A549 (cell line): ENCODE measurements around the gene WWP2. TPM values are rescaled to one million over a fixed set of nuclear protein-coding genes. Genes with fewer than 3 reads are reported as not detected.
"Not testable (repeated sequence)": the region's sequence is repeated elsewhere in the genome, so short reads cannot be mapped to it uniquely, and the experiment has no call there.

Experiments used
- ATAC-seq, 2 experiments: fragments of 200-7000 bp in 1 of 2; fragments of >200 bp in 1 of 2; cut with Nextera tagmentation in 1 of 2; cut with Tn5 transposase in 1 of 2; 3 replicates each; pipeline versions ENCODE4 v1.8.0 to v1.9.1; 2018 to 2020; ENCODE audit warnings: mild to moderate bottlenecking in 1 of 2, moderate library complexity in 1 of 2
- CTCF ChIA-PET: fragments of 300-600 bp; sonication (Branson Sonifier 250); formaldehyde crosslinking; extraction: SDS; loops from one replicate; lab custom pipeline; 2021; ENCODE audit warnings: antibody characterized with exemption, inconsistent platforms; lab: Yijun Ruan, JAX
- POLR2A ChIA-PET: fragments of 350-600 bp; formaldehyde crosslinking; extraction: SDS; loops from one replicate; lab custom pipeline; 2021; ENCODE audit warnings: antibody characterized with exemption, inconsistent platforms; lab: Yijun Ruan, JAX
- DNase-seq, 2 experiments: peaks; one replicate each; pipeline versions ENCODE4 v3.0.0 to v3.0.0-alpha.2; 2011 to 2016; ENCODE audit warnings: low read depth in 1 of 2, low spot score in 1 of 2
- FAIRE-seq: peaks from 2 replicates; lab custom pipeline; 2011; peaks lifted over from hg19 to GRCh38; lab: Jason Lieb, UNC
- H3K27ac ChIP-seq, 2 experiments: fragments of >200 bp; sonication (Bioruptor Twin); formaldehyde crosslinking; 3 replicates each; pipeline ENCODE4 v1.5.1; 2016 to 2017
- H3K4me1 ChIP-seq: fragments of >200 bp; sonication (Bioruptor Twin); formaldehyde crosslinking; 3 replicates; pipeline ENCODE4 v1.6.1; 2016
- H3K4me2 ChIP-seq: fragments of >200 bp; sonication (Bioruptor Twin); formaldehyde crosslinking; 3 replicates; pipeline ENCODE4 v1.6.1; 2016
- H3K4me3 ChIP-seq: fragments of >200 bp; sonication (Bioruptor Twin); formaldehyde crosslinking; 3 replicates; pipeline ENCODE4 v1.5.1; 2016
- H3K9me3 ChIP-seq: fragments of >200 bp; sonication (Bioruptor Twin); formaldehyde crosslinking; 3 replicates; pipeline ENCODE4 v1.6.1; 2016
- POLR2A ChIP-seq: IDR thresholded peaks from 2 replicates; pipeline ENCODE4 v1.6.1; 2012; ENCODE audit warnings: mild to moderate bottlenecking, low read length
- WGBS: methylation state at CpG from one replicate; pipeline ENCODE4 v1.1.6; 2017; ENCODE audit errors: missing lambda C conversion rate; 5-methylcytosine and 5-hydroxymethylcytosine counted together
- polyA plus RNA-seq, 4 experiments: library from polyadenylated mRNA; depleted of rRNA in 3 of 4; stranded (reverse); fragments of >200 nt; fragmentation: RNase III in 1 of 4; extraction: RNeasy Plus Mini Kit Qiagen cat#74134 plus additional on column Dnase treatment in 1 of 4; gene quantifications; 2 replicates in 3 of 4; 3 replicates in 1 of 4; pipeline ENCODE4 v1.2.3, GENCODE V29; 2011 to 2017
- small RNA-seq, 6 experiments: library from RNA; depleted of rRNA; stranded (forward); fragments of <200 nt; gene quantifications; one replicate each; pipeline ENCODE3, GENCODE V24; 2012

Gene WWP2
- polyA plus RNA-seq, 2 of the 4 experiments (the other 2 are of a cell fraction) = 16.1 to 16.2 TPM

DNA sequence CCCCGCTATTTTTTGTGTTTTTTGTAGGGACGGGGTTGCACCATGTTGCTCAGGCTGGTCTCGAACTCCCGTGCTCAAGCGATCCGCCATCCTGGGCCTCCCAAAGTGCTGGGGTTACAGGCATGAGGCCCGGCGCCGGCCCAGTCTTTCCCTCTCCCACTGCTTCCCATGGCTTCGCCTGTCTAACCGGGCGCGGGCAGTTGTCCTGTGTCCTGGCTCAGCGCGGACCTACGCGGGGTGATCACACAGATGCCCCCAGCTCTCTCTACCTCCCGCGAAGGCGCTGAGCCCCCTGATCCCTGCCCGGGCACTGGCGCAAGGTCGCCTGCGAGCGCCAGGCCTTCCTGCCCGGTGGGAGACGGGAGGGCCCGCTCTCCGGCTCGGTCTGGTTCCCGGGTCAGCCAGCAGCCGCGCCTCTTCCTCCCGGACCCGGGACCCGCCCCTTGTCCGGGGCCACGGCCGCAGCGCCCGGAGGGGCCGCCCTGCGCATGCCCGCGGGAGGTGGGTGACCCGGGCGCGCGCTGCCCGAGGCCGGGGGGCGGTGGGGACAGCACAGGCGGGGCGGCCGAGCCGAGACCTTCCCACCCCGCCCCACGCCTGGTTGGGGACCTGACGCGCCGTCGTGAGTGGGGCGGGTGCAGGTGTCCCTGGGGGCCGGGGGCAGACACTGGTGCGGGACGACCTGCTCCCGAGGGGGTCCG lies 203.0 kb downstream of the WWP2 start:
- FAIRE-seq, CTCF ChIA-PET, H3K4me1 ChIP-seq, POLR2A ChIA-PET, H3K9me3 ChIP-seq: not testable (repeated sequence)
- DNase-seq = peak; percentile 17 to 30
- Histone ChIP-seq H3K27ac (peak overlapping the region; percentile 68 to 86), H3K4me3 (peak overlapping the region; percentile 42), H3K4me2 (peak overlapping the region; percentile 71)
- TF ChIP-seq POLR2A = peak; percentile 33
- ATAC-seq = peak; percentile 78 to 93
- 77% methylated on average over 13 of the region's 68 CpGs for WGBS

DNA sequence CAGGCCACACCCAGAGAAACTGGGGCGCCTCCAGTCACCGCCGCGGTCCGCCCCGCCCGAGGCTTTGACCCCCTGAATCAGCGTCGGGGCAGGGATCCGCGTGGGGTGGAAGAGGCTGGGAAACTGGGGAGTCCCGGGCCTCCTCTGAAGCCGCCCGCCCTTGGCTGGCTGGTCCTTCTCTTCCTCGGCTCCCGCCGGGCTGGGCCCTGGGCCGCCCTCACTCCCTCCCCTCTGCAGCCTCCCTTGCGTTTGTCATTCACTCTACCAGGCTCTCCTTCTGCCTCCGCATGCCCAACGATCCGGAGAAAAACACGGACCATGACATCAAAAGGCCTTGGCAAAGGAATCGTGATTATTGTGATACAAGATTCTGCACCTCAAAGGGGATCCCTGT lies 203.5 kb downstream of the WWP2 start:
- CTCF ChIA-PET, FAIRE-seq, H3K4me1 ChIP-seq, POLR2A ChIA-PET, DNase-seq, H3K9me3 ChIP-seq: not testable (repeated sequence)
- ATAC-seq = peak; percentile 3 to 10; a peak in 2 of 6 replicates
- WGBS = 86% methylated on average over 5 of the region's 24 CpGs
- peak overlapping the region; percentile 68 to 86; a peak in 5 of 6 replicates for H3K27ac ChIP-seq
- H3K4me2 ChIP-seq = peak overlapping the region; percentile 71
- peak overlapping the region; percentile 42 for H3K4me3 ChIP-seq

DNA sequence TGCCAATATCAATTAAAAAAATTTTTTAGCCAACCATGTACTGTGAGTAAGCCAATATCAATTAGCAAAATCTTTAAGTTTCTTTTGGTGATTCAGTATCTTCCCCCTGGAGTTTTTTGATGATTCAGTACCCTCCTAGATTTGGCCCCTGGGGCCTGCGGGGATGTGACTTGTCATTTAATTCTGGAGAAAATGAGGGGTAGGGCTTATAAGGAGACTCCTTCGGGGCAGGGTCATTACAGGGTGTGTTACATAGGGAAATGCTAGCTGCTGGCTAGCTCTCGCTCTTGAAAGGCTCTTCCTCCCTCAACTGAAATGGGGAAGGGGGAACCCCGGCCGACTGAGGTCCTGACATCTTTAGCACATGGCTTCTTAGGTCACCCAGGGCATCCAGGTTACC lies 205.6 kb downstream of the WWP2 start:
- FAIRE-seq, DNase-seq, H3K4me3 ChIP-seq, CTCF ChIA-PET, H3K4me2 ChIP-seq, H3K27ac ChIP-seq, ATAC-seq, H3K4me1 ChIP-seq, H3K9me3 ChIP-seq, POLR2A ChIA-PET: not testable (repeated sequence)
- no CpG with 5 or more reads among the region's 5 CpGs for whole genome bisulfite sequencing

DNA sequence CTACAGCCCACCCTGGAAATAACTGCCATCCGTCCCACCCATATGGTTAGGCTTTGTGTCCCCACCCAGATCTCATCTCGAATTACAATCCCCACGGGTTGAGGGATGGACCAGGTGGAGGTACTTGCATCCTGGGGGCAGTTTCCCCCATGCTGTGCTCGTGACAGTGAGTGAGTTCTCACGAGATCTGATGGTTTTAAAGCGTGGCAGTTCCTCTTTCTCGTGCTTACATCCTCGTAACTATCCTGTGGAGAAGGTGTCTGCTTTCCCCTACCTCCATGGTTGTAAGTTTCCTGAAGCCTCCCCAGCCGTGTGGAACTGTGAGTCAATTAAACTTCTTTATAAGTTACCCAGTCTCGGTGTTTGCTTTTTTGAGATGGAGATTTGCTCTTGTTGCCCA lies 206.0 kb downstream of the WWP2 start:
- WGBS = no CpG with 5 or more reads among the region's 10 CpGs
- H3K4me1 ChIP-seq, H3K9me3 ChIP-seq, H3K4me2 ChIP-seq, POLR2A ChIA-PET, H3K27ac ChIP-seq, DNase-seq, ATAC-seq, CTCF ChIA-PET, FAIRE-seq, H3K4me3 ChIP-seq: not testable (repeated sequence)

DNA sequence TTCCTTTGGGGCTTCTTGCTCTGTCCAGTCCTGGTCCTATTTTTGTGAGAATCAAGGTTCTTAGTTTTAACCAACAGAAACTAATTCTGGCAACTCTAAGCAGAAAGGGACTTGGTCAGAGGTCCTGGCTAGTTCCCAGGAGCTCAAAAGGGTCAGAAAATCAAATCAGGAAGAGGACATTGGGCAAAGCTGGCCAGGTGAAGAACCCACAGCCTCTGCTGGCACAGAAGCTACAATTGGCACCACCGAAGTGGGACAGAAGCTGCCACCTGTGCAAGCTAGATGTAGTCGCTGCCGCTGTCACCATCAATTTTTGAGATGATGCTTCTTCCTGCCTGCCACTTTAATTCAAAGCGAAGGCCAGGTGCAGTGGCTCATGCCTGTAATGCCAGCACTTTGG lies 207.5 kb downstream of the WWP2 start:
- FAIRE-seq, H3K9me3 ChIP-seq, CTCF ChIA-PET, POLR2A ChIA-PET, H3K4me2 ChIP-seq, DNase-seq, H3K4me1 ChIP-seq, ATAC-seq, H3K27ac ChIP-seq, H3K4me3 ChIP-seq: not testable (repeated sequence)
- WGBS = 100% methylated on average over 1 of the region's 4 CpGs

DNA sequence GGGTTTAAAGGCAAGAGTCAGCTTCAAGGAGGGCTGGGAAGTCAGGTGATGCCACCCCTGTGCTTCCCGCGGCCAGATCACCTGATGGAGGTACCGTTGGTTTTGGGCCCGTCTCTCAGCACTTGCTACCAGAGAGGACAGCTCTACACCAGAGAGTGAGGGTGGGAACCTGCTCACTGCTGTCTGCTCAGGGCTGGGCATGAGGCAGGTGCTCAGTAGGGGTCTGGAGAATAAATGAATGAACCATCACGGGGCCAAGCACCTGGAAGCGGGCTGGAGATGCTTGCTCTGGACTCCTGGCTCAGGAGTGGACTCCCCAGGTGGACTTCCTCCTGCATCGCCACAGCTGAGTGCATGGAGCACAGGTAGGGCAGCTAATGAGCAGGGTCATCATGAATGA lies 210.0 kb downstream of the WWP2 start:
- H3K9me3 ChIP-seq, H3K4me3 ChIP-seq, H3K27ac ChIP-seq, FAIRE-seq, DNase-seq, CTCF ChIA-PET, H3K4me1 ChIP-seq, POLR2A ChIA-PET, H3K4me2 ChIP-seq: not testable (repeated sequence)
- 83% methylated on average over 5 of the region's 7 CpGs for WGBS
- ATAC-seq = peak in 1 of 2 experiments; percentile 56; a peak in 1 of 6 replicates

DNA sequence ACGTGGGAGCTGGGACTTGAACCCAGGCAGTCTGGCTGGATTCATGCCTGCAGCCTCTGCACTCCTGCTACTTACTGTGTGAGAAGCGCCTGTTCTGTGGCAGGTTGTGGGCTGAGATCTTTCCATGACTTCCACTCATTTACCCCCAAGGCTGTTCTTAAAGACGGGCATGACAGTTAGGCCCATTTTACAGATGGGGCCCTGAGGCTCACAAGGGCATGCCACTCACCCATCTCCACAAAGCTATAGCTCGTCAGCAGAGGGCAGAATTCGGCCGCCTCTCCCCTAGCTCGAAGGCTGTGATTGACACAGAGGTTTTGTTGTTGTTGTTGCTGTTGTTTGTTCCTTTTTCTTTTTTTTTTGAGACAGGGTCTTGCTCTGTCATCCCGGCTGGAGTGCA lies 210.8 kb downstream of the WWP2 start:
- H3K4me3 ChIP-seq, H3K9me3 ChIP-seq, H3K4me2 ChIP-seq, ATAC-seq, FAIRE-seq, DNase-seq, H3K4me1 ChIP-seq, POLR2A ChIA-PET, H3K27ac ChIP-seq: not testable (repeated sequence)
- CTCF ChIA-PET = interaction anchor here (0.7 kb wide), 1 partner anchor 495 kb away, joined by 3 read pairs; no protein-coding TSS in a partner anchor
- WGBS = 64% methylated on average over 8 of the region's 8 CpGs

DNA sequence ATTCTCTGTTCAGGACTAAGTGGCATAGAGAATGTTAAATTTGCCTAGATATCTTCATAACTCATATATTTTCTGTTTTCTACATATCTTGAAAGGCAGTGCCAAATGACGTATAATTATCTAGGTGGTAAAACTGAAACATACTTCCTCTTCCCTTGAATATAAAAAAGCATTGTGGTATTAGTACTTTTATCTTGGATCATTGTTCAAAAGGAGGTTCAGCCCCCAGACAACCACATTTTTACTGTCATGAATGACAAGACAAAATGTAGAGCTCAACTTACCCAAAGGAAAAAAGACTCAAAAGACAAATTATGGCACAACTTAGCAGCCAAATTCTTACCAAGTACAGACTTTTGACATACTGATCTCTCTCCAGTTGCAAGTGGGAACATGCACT lies 223.1 kb downstream of the WWP2 start:
- FAIRE-seq, H3K4me2 ChIP-seq, H3K9me3 ChIP-seq, DNase-seq, H3K4me1 ChIP-seq, H3K4me3 ChIP-seq, H3K27ac ChIP-seq, CTCF ChIA-PET, ATAC-seq: not testable (repeated sequence)
- WGBS = 100% methylated on average over 1 of the region's 1 CpG
- POLR2A ChIA-PET = interaction anchor here (0.6 kb wide), 1 partner anchor 587 kb away, joined by 3 read pairs; no protein-coding TSS in a partner anchor

Small RNA genes within 50 kb of the gene (small RNA-seq; reads per million reads assigned to genes)
- gene AC026468.1 = 0 reads per million in 6 experiments
- 54.3 to 2,156 (median 1,572) reads per million in 6 experiments for gene MIR140
- gene RF00091 = 0 reads per million in 6 experiments

Other genes with a start within 250 kb of the WWP2 start
- gene NFAT5, start 196.4 kb upstream of the WWP2 start, polyA plus RNA-seq (2011; rRNA removed) = 45.1 and 48.3 TPM in 2 replicates
- gene NFAT5, start 196.4 kb upstream of the WWP2 start, polyA plus RNA-seq (2017; fragmentation: RNase III; extraction: RNeasy Plus Mini Kit Qiagen cat#74134 plus additional on column Dnase treatment) = 8.2 to 9.5 TPM (median 8.3 TPM) in 3 replicates
- 1,834 and 2,226 TPM in 2 replicates for gene NQO1, start 35.8 kb upstream of the WWP2 start, polyA plus RNA-seq (2011; rRNA removed)
- gene NQO1, start 35.8 kb upstream of the WWP2 start, polyA plus RNA-seq (2017; fragmentation: RNase III; extraction: RNeasy Plus Mini Kit Qiagen cat#74134 plus additional on column Dnase treatment) = 2,775 to 2,908 TPM (median 2,777 TPM) in 3 replicates
- 120 and 134 TPM in 2 replicates for gene NOB1, start 7.4 kb upstream of the WWP2 start, polyA plus RNA-seq (2011; rRNA removed)
- gene NOB1, start 7.4 kb upstream of the WWP2 start, polyA plus RNA-seq (2017; fragmentation: RNase III; extraction: RNeasy Plus Mini Kit Qiagen cat#74134 plus additional on column Dnase treatment) = 111 to 123 TPM (median 116 TPM) in 3 replicates
- gene CLEC18A, start 189.0 kb downstream of the WWP2 start, polyA plus RNA-seq (2011; rRNA removed) = not detected in 2 replicates
- gene CLEC18A, start 189.0 kb downstream of the WWP2 start, polyA plus RNA-seq (2017; fragmentation: RNase III; extraction: RNeasy Plus Mini Kit Qiagen cat#74134 plus additional on column Dnase treatment) = 0.23 to 0.33 TPM (median 0.25 TPM) in 3 replicates